22Rv1 (cell line): Measurements from ENCODE around the gene AZU1.

Source experiments
- H3K27ac ChIP-seq: fragments of 450-650 bp; 2 replicates; pipeline ENCODE4 v1.5.1; 2017
- CTCF ChIP-seq: fragments of 450-650 bp; IDR thresholded peaks from 2 replicates; pipeline ENCODE4 v1.5.1; 2017; ENCODE audit warnings: mild to moderate bottlenecking
- ZFX ChIP-seq: fragments of 450-650 bp; IDR thresholded peaks from 2 replicates; pipeline ENCODE4 v1.6.1; 2017; ENCODE audit warnings: antibody characterized with exemption, borderline replicate concordance

AZU1 gene

GRCh38 chr19:803099-803561 lies 24.5 kb upstream of the AZU1 start:
- H3K27ac ChIP-seq: no peak overlapping the region
- TF ChIP-seq ZFX (no peak), CTCF (no peak)

- H3K27ac ChIP-seq: no peak overlapping the region
Measured at GRCh38 chr19:803686-804418, 23.8 kb upstream of the AZU1 start.

GRCh38 chr19:804419-805165 lies 23.0 kb upstream of the AZU1 start:
- no peak overlapping the region for H3K27ac ChIP-seq
- TF ChIP-seq CTCF: no peak
- no peak for TF ChIP-seq ZFX

More at GRCh38 chr19:803686-804418, 23.8 kb upstream of the AZU1 start:
- TF ChIP-seq CTCF: no peak
- TF ChIP-seq ZFX: no peak

- TF ChIP-seq CTCF (no peak), ZFX (no peak)
- no peak overlapping the region for H3K27ac ChIP-seq
Measured at GRCh38 chr19:805166-805551, 22.5 kb upstream of the AZU1 start.

- H3K27ac ChIP-seq: no peak overlapping the region
- TF ChIP-seq CTCF: no peak
- TF ChIP-seq ZFX: no peak
Measured at GRCh38 chr19:805600-806550, 21.8 kb upstream of the AZU1 start.

- H3K27ac ChIP-seq: no peak overlapping the region
- no peak for TF ChIP-seq CTCF
- no peak for TF ChIP-seq ZFX
Measured at GRCh38 chr19:806815-807421, 20.7 kb upstream of the AZU1 start.
